Medulla oblongata (tissue), 1 donor: ENCODE data around the gene TOX4.
A peak's percentile ranks its signal among the peaks of the same experiment; 100 is the strongest.
"Not testable (repeated sequence)": the region's sequence is repeated elsewhere in the genome, so short reads cannot be mapped to it uniquely, and the experiment has no call there.

Experiments
- DNase-seq: peaks from one replicate; pipeline ENCODE4 v3.0.0-alpha.2; 2015; ENCODE audit errors: extremely low spot score

The TOX4 gene

GRCh38 chr14:21535545-21536417, 58.8 kb downstream of the TOX4 start:
- no peak for DNase-seq

GRCh38 chr14:21536418-21537089, 59.6 kb downstream of the TOX4 start:
- DNase-seq = peak; percentile 30

- no peak for DNase-seq
Observed at GRCh38 chr14:21537090-21537424, 60.1 kb downstream of the TOX4 start.

GRCh38 chr14:21539189-21539940, 62.4 kb downstream of the TOX4 start:
- DNase-seq = peak; percentile 46

- DNase-seq = no peak
Observed at GRCh38 chr14:21541413-21542074, 64.5 kb downstream of the TOX4 start.

GRCh38 chr14:21543521-21543960, 66.5 kb downstream of the TOX4 start:
- DNase-seq = no peak

GRCh38 chr14:21543963-21544362, 67.0 kb downstream of the TOX4 start:
- DNase-seq = no peak

GRCh38 chr14:21544588-21544987, 67.6 kb downstream of the TOX4 start:
- DNase-seq = not testable (repeated sequence)
